ENCODE results near the gene NOG. TPM values are rescaled to one million over a fixed set of nuclear protein-coding genes. Genes with fewer than 3 reads are reported as not detected.

The NOG gene
- polyA plus RNA-seq, 4 donors: 1.4 to 1.8 (median 1.5) TPM

- DNase-seq (ENCODE audit: low read depth in 4 of 4, low spot score in 3 of 4): no peak
Observed at GRCh38 chr17:56596691-56597494, 3.4 kb downstream of the NOG start.

DNA sequence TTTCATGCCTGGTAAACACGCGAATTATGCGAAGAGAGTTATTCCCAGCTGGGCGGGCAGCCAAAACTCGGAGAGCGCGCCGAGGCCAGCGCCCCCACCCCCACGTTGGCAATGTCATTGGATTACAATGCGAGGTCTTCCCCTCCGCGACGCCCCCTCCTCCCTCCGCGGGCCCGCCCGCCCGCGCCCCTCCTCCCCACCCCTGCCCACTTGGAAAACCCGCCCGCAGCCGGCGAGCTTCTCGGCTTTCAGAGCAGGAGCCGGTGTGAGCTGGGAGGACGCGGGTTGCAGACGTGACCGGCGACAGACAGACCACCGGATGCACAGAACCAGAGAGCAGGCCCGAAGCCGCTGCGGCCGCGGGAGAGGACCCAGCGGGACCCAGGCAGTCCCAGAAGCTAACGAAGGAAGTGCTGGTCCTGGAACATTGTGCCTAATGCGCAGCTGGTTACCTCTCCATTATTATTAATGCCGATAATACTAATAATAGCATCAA is 4.0 kb downstream of the NOG start:
- no peak for DNase-seq (ENCODE audit: low read depth in 4 of 4, low spot score in 3 of 4)

GRCh38 chr17:56598466-56598865 is 5.0 kb downstream of the NOG start:
- DNase-seq (ENCODE audit: low read depth in 4 of 4, low spot score in 3 of 4): no peak

GRCh38 chr17:56599088-56599487 is 5.6 kb downstream of the NOG start:
- no peak for DNase-seq (ENCODE audit: low read depth in 4 of 4, low spot score in 3 of 4)

- no peak for DNase-seq (ENCODE audit: low read depth in 4 of 4, low spot score in 3 of 4)
Observed at GRCh38 chr17:56599566-56599965, 6.1 kb downstream of the NOG start.

DNA sequence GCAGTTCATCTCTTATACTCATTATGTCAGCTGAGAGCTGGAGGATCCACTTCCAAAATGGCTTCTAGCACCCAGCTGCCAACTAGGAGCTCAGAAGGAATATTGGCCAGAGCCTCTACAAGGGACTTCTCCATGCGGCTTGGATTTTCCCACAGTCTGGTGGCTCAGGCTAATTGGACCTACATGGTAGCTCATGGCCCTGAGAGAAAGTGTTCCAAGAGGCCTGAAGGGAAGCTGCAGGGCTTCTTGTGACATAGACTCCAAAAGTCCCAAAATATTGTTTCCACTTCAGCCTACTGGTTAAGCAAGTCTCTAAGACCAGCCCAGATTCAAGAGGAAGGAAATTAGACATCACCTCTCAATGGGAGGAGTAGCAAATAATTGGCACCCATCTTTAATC is 6.8 kb downstream of the NOG start:
- DNase-seq (ENCODE audit: low read depth in 4 of 4, low spot score in 3 of 4): no peak

DNA sequence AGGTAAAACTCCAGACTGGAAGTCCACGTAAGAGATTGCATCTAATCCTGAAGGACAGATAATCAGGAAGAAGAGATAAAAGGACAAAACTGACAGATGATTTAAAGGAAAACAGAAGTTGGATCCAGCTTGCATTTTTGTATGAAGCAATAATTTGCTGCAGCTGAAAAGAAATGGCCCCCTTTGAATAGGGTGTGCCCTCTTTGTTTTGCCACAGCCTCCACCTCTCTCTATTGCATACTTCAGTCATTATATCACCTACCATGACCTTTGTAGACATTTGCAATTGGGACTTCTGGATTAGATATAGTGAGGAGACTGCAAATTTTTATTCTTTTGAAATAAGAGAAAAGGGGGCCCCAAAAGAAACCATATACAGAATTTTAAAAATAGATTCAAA is 8.1 kb downstream of the NOG start:
- DNase-seq (ENCODE audit: low read depth in 4 of 4, low spot score in 3 of 4): no peak

GRCh38 chr17:56602292-56603130 is 9.0 kb downstream of the NOG start:
- no peak for DNase-seq (ENCODE audit: low read depth in 4 of 4, low spot score in 3 of 4)

DNA sequence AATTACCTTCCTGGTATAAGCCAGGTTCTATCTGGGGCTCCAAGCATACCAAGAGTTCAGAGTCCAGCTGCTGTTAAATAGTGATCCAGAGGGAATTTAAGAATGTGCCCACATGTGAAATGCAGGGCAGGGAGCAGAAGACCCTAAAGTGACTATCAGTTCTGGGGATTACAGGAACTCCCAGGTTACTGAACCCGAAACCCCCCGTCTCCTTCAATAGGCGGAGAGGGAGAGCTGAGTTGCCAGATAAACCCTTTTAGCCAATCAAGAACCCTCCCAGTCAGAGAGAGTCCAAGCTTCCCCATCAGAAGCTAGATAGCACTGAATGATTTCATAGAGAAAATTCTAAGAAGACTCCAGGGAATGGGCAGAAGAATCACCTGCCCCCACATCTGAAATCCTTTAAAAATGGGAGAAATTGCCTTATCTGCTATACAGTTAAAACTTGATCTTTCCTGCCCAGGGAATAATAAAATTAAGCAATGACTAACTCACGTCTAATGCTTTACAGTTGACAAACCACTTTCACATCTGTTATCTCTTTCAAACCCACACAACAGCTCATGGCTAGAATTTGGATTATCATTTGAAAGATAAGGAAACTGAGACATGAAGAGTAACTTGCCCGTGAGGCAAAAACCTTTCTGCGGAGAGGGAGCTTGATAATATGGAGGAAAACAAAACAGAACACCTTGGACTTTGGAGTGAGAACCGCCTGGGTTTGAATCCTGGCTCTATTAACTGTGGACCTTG is 10.2 kb downstream of the NOG start:
- DNase-seq (ENCODE audit: low read depth in 4 of 4, low spot score in 3 of 4): no peak

GRCh38 chr17:56604691-56605290 is 11.3 kb downstream of the NOG start:
- no peak for DNase-seq (ENCODE audit: low read depth in 4 of 4, low spot score in 3 of 4)

- DNase-seq (ENCODE audit: low read depth in 4 of 4, low spot score in 3 of 4): no peak
Observed at GRCh38 chr17:56608944-56609343, 15.4 kb downstream of the NOG start.

GRCh38 chr17:56610321-56610720 is 16.8 kb downstream of the NOG start:
- DNase-seq (ENCODE audit: low read depth in 4 of 4, low spot score in 3 of 4): no peak

DNA sequence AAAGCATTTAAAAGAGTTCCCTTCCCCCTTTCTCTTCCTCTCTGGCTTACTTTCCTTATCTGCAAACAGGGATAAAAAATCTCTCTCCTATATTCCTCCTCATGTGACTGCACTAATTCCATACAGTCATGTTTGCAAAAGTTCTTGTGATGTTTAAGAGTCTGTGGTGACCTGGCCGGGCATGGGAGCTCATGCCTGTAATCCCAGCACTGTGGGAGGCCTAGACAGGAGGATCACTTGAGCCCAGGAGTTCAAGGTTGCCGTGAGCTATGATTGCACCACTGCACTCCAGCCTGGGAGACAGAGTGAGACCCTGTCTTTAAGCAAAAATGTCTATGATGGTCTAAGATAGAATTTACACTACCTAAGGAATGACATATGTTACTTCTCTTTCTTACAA is 19.6 kb downstream of the NOG start:
- DNase-seq (ENCODE audit: low read depth in 4 of 4, low spot score in 3 of 4): no peak

DNA sequence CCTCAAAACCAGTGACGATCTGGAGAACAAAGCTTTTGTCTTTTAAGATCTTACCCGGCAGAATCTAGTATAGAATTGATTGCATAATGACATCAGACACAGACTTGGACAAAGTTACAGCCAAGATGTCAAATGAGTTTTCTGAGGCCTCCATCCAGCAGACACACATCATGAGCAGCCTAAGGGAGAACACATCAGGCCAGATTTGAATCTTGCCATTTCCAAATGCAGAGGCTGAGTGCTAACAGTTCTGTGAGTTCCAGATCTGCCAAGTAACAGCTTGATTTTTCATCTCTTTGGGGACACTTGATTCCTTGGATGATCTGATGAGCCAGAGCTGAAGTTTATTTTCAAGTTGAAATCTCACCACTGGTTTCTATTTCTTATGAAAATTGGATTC is 21.0 kb downstream of the NOG start:
- no peak for DNase-seq (ENCODE audit: low read depth in 4 of 4, low spot score in 3 of 4)

GRCh38 chr17:56616239-56616638 is 22.7 kb downstream of the NOG start:
- DNase-seq (ENCODE audit: low read depth in 4 of 4, low spot score in 3 of 4): no peak

- no peak for DNase-seq (ENCODE audit: low read depth in 4 of 4, low spot score in 3 of 4)
Observed at GRCh38 chr17:56623383-56623782, 29.9 kb downstream of the NOG start.

DNA sequence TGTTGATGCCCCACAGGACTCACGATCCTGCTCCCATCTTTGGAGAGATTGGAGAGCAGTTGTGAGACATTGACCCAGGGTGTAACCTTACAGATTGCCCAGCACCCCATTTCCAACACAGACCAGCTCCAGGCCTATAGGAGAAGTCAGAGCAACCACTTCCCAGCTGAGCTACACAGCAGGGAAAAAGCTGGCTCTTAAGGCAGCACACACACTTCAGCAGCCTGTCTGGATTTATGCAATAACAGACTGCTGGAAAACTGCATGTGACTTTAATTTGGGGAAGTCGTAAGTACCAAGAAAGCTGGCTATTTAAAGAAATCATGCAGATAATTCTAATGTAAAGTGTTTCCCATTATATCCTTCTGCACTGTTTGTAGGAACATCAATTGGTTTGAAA is 30.8 kb downstream of the NOG start:
- DNase-seq (ENCODE audit: low read depth in 4 of 4, low spot score in 3 of 4): no peak

- no peak for DNase-seq (ENCODE audit: low read depth in 4 of 4, low spot score in 3 of 4)
Observed at GRCh38 chr17:56624912-56625311, 31.4 kb downstream of the NOG start.

GRCh38 chr17:56629531-56630075 is 36.1 kb downstream of the NOG start:
- DNase-seq (ENCODE audit: low read depth in 4 of 4, low spot score in 3 of 4): no peak

- no peak for DNase-seq (ENCODE audit: low read depth in 4 of 4, low spot score in 3 of 4)
Observed at GRCh38 chr17:56630202-56630601, 36.7 kb downstream of the NOG start.

Data from right renal pelvis (tissue), 4 donors.